Stimulated activated CD4-positive, alpha-beta T cell treated with anti-CD3 and anti-CD28 coated beads, Interleukin-15, amount 100 ng/mL, for 48 hours (primary cell): ENCODE data around the gene SESN2.
A peak's percentile ranks its signal among the peaks of the same experiment; 100 is the strongest.

ENCODE experiments used
- DNase-seq, 2 donors: peaks; one replicate each; pipeline ENCODE4 v3.0.0-alpha.2; 2020; ENCODE audit warnings: low read depth in 2 of 2

SESN2 gene

DNA sequence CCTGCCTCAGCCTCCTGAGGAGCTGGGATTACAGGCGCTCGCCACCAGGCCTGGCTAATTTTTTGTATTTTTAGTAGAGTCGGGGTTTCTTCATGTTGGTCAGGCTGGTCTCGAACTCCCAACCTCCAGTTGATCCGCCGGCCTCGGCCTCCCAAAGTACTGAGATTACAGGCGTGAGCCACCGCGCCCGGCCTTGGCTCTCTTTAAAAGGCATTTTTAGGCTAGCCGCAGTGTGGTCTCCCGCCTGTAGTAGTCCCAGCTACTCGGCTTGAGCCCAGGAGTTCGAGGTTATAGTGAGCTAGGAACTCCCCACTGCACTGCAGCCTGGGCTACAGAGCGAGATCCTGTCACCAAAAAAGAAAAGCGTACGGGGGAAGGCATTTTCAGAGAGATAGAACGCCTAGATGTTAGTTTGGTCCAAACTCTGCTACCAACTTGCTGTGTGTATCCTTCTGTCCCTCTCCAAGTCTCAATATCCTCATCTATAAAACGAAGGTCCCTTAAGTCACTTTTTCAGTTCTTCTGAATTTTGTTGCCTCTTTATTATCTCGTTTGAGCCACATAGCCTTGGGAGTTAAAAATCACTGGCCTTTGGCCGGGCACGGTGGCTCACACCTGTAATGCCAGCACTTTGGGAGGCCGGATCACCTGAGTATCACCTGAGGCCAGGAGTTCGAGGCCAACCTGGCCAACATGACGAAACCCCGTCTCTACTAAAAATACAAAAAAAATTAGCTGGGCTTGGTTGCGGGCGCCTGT lies 70.3 kb downstream of the SESN2 start:
- DNase-seq, result peak; percentile 15 to 20
